Measurements from ENCODE around the gene HDAC4.

GRCh38 chr2:239212121-239212928 is 188.5 kb downstream of the HDAC4 start:
- TF ChIP-seq CREM (IDR thresholded peaks at IDR 0.05; ENCODE audit: low read depth) = no peak
- no peak for TF ChIP-seq STAT3 (IDR thresholded peaks at IDR 0.05; ENCODE audit: low read depth, low read length)
- TF ChIP-seq RAD21 (IDR thresholded peaks at IDR 0.05; ENCODE audit: insufficient read depth, low read depth, low read length) = no peak
- no peak for TF ChIP-seq MAX (IDR thresholded peaks at IDR 0.05; ENCODE audit: low read depth, low read length)
- TF ChIP-seq MYC (IDR thresholded peaks at IDR 0.05; ENCODE audit: insufficient read depth, insufficient read length, insufficient replicate concordance, low read length, severe bottlenecking) = no peak
- no peak for TF ChIP-seq ZNF24 (IDR thresholded peaks at IDR 0.05)
- no peak for TF ChIP-seq STAT1 (conservative IDR thresholded peaks at IDR 0.05)
- TF ChIP-seq CTCF (IDR thresholded peaks at IDR 0.05 in 2 of 3, conservative IDR thresholded peaks at IDR 0.05 in 1 of 3; ENCODE audit: control insufficient read depth in 2 of 3, extremely low read depth in 1 of 3, insufficient read depth in 1 of 3, low read depth in 3 of 3, low read length in 3 of 3) = no peak
- TF ChIP-seq POLR2A (IDR thresholded peaks at IDR 0.05; ENCODE audit: low read depth, low read length) = no peak
- no peak for TF ChIP-seq ETV6 (conservative IDR thresholded peaks at IDR 0.05 in 1 of 2, IDR thresholded peaks at IDR 0.05 in 1 of 2; ENCODE audit: borderline replicate concordance in 1 of 2, low read depth in 1 of 2)
- no peak for TF ChIP-seq ZNF384 (IDR thresholded peaks at IDR 0.05; ENCODE audit: borderline replicate concordance, low read depth, low read length)
- no peak for TF ChIP-seq TCF7 (IDR thresholded peaks at IDR 0.05; ENCODE audit: borderline replicate concordance)
- no peak for TF ChIP-seq PBX3 (IDR thresholded peaks at IDR 0.05; ENCODE audit: insufficient replicate concordance, low read depth, low read length)
- no peak for TF ChIP-seq JUNB (IDR thresholded peaks at IDR 0.05)

Data from GM12878 (cell line).